DOHH2 (cell line): ENCODE results near the gene C19orf25.

Source experiments
- H3F3A ChIP-seq: fragments of 200-600 bp; sonication (generic), shearing (Covaris generic); 2 replicates; pipeline ENCODE4 v1.6.0; 2016; ENCODE audit warnings: antibody characterized with exemption, mild to moderate bottlenecking; ENCODE audit not compliant: control insufficient read depth, insufficient read depth
- H3K27ac ChIP-seq: fragments of 200-600 bp; sonication (generic); 2 replicates; pipeline ENCODE4 v1.5.1; 2014; ENCODE audit warnings: low read depth, mild to moderate bottlenecking, low read length, moderate library complexity
- H3K27me3 ChIP-seq: fragments of 200-600 bp; sonication (generic); 2 replicates; pipeline ENCODE4 v1.6.1; 2014; ENCODE audit warnings: mild to moderate bottlenecking, low read length, mixed read lengths; ENCODE audit not compliant: control insufficient read depth
- H3K36me3 ChIP-seq: fragments of 200-600 bp; sonication (generic); 2 replicates; pipeline ENCODE4 v1.6.1; 2014; ENCODE audit warnings: mild to moderate bottlenecking, low read length, moderate library complexity, mixed read lengths; ENCODE audit not compliant: control insufficient read depth
- H3K4me1 ChIP-seq: fragments of 200-600 bp; sonication (generic); 2 replicates; pipeline ENCODE4 v1.6.1; 2014; ENCODE audit warnings: mild to moderate bottlenecking, low read length, mixed read lengths; ENCODE audit not compliant: control insufficient read depth
- H3K4me2 ChIP-seq: fragments of 200-600 bp; sonication (generic); 2 replicates; pipeline ENCODE4 v1.6.0; 2014; ENCODE audit warnings: mild to moderate bottlenecking, low read length, moderate library complexity
- H3K4me3 ChIP-seq: fragments of 200-600 bp; sonication (generic); 2 replicates; pipeline ENCODE4 v1.5.1; 2014; ENCODE audit warnings: mild to moderate bottlenecking, low read length, mixed read lengths
- H3K79me2 ChIP-seq: fragments of 200-600 bp; sonication (generic); 2 replicates; pipeline ENCODE4 v1.6.1; 2014; ENCODE audit warnings: mild to moderate bottlenecking, low read length, mixed read lengths; ENCODE audit not compliant: control insufficient read depth
- H3K9me2 ChIP-seq: fragments of 200-600 bp; sonication (generic); replicated peaks from 2 replicates; pipeline ENCODE4 v1.6.1; 2014; ENCODE audit warnings: mild to moderate bottlenecking, low read length, mixed read lengths; ENCODE audit not compliant: control insufficient read depth
- H3K9me3 ChIP-seq: fragments of 200-600 bp; sonication (generic); 2 replicates; pipeline ENCODE4 v1.6.1; 2014; ENCODE audit warnings: antibody characterized with exemption, low read length, mixed read lengths; ENCODE audit not compliant: control insufficient read depth, insufficient read depth
- H4K20me1 ChIP-seq: fragments of 200-600 bp; sonication (generic); 2 replicates; pipeline ENCODE4 v1.6.0; 2014; ENCODE audit warnings: low read depth, mild to moderate bottlenecking, antibody characterized with exemption, low read length, moderate library complexity; ENCODE audit not compliant: control insufficient read depth, insufficient read depth
- CTCF ChIP-seq: fragments of 200-600 bp; sonication (generic); IDR thresholded peaks from one replicate; pipeline ENCODE4 v1.5.1; 2014; ENCODE audit warnings: antibody characterized with exemption, mild to moderate bottlenecking, low read depth, low read length; ENCODE audit not compliant: poor library complexity, severe bottlenecking
- EZH2phosphoT487 ChIP-seq: fragments of 200-600 bp; sonication (generic); IDR thresholded peaks from 2 replicates; pipeline ENCODE4 v1.6.1; 2017; ENCODE audit warnings: borderline replicate concordance, mild to moderate bottlenecking, antibody characterized with exemption, low read length, moderate library complexity, mixed read lengths

C19orf25 gene

GRCh38 chr19:1511318-1512317 lies 32.6 kb upstream of the C19orf25 start:
- no peak overlapping the region for H3K4me3 ChIP-seq
- H3K4me2 ChIP-seq, result no peak overlapping the region
- H4K20me1 ChIP-seq, result 0 out of 2 replicates have a peak, but pooled peaks cover 3% of the 10 kb centered on the region
- H3K36me3 ChIP-seq, result no peaks in the 10 kb centered on the region
- no peaks in the 10 kb centered on the region for H3F3A ChIP-seq
- H3K4me1 ChIP-seq, result peaks cover 10% of the 10 kb centered on the region
- H3K9me2 ChIP-seq, result no peaks in the 10 kb centered on the region
- no peak overlapping the region for H3K27ac ChIP-seq
- H3K9me3 ChIP-seq, result peaks cover 6% of the 10 kb centered on the region; the same call in 1 of the 2 replicates
- no peaks in the 10 kb centered on the region for H3K79me2 ChIP-seq
- peaks cover 22% of the 10 kb centered on the region for H3K27me3 ChIP-seq
- TF ChIP-seq EZH2phosphoT487, result no peak
- TF ChIP-seq CTCF, result no peak

- Histone ChIP-seq H3K36me3 (no peaks in the 10 kb centered on the region), H3K4me1 (peaks cover 10% of the 10 kb centered on the region), H3K9me2 (no peaks in the 10 kb centered on the region), H3K4me2 (no peak overlapping the region), H3F3A (no peaks in the 10 kb centered on the region), H4K20me1 (0 out of 2 replicates have a peak, but pooled peaks cover 3% of the 10 kb centered on the region), H3K4me3 (no peak overlapping the region), H3K27me3 (peaks cover 22% of the 10 kb centered on the region), H3K27ac (no peak overlapping the region), H3K79me2 (no peaks in the 10 kb centered on the region), H3K9me3 (peaks cover 6% of the 10 kb centered on the region; the same call in 1 of the 2 replicates)
- TF ChIP-seq EZH2phosphoT487 (no peak), CTCF (no peak)
These were observed 31.8 kb upstream of the C19orf25 start for GRCh38 chr19:1510807-1511206.

GRCh38 chr19:1510442-1510806 lies 31.4 kb upstream of the C19orf25 start:
- 0 out of 2 replicates have a peak, but pooled peaks cover 3% of the 10 kb centered on the region for H4K20me1 ChIP-seq
- H3K9me2 ChIP-seq, result no peaks in the 10 kb centered on the region
- no peaks in the 10 kb centered on the region for H3K79me2 ChIP-seq
- H3K4me2 ChIP-seq, result no peak overlapping the region
- no peak overlapping the region for H3K27ac ChIP-seq
- H3K27me3 ChIP-seq, result peaks cover 22% of the 10 kb centered on the region
- H3K4me3 ChIP-seq, result no peak overlapping the region
- TF ChIP-seq EZH2phosphoT487 (no peak), CTCF (no peak)
- H3K36me3 ChIP-seq, result no peaks in the 10 kb centered on the region
- no peaks in the 10 kb centered on the region for H3F3A ChIP-seq
- peaks cover 10% of the 10 kb centered on the region for H3K4me1 ChIP-seq
- H3K9me3 ChIP-seq, result peaks cover 6% of the 10 kb centered on the region; the same call in 1 of the 2 replicates
